Dendritic cell treated with granulocyte-macrophage colony-stimulating factor and Interleukin-4, amounts not matched to agents 40 ng/mL and 50 ng/mL, for 4 days (primary cell): ENCODE results near the gene CHTOP.
A peak's percentile ranks its signal among the peaks of the same experiment; 100 is the strongest.

Experiments used
- H3K27ac Mint-ChIP-seq: one replicate; pipeline ENCODE4 v1.8.0; 2022; ENCODE audit warnings: mild to moderate bottlenecking, mixed read lengths
- H3K27me3 Mint-ChIP-seq: one replicate; pipeline ENCODE4 v1.8.0; 2022; ENCODE audit warnings: mild to moderate bottlenecking, mixed read lengths
- H3K36me3 Mint-ChIP-seq: one replicate; pipeline ENCODE4 v1.8.0; 2022; ENCODE audit warnings: low read depth, mixed read lengths
- H3K4me1 Mint-ChIP-seq: one replicate; pipeline ENCODE4 v1.8.0; 2022; ENCODE audit warnings: low read depth, mixed read lengths
- H3K4me3 Mint-ChIP-seq: one replicate; pipeline ENCODE4 v1.8.0; 2022; ENCODE audit warnings: mild to moderate bottlenecking, moderate library complexity, mixed read lengths
- H3K9me3 Mint-ChIP-seq: one replicate; pipeline ENCODE4 v1.8.0; 2022; ENCODE audit warnings: mixed read lengths
- intact Hi-C: fragments of 100-400 bp; cut with micrococcal nuclease; formaldehyde crosslinking; loops from one replicate; pipeline ENCODE4 v1.15.0; 2022

CHTOP gene

GRCh38 chr1:153617663-153618062 lies 16.2 kb upstream of the CHTOP start:
- H3K4me3 Mint-ChIP-seq = no peak overlapping the region
- H3K4me1 Mint-ChIP-seq = peaks cover 34% of the 10 kb centered on the region
- no peaks in the 10 kb centered on the region for H3K36me3 Mint-ChIP-seq
- no peaks in the 10 kb centered on the region for H3K9me3 Mint-ChIP-seq
- peak overlapping the region; percentile 36 for H3K27ac Mint-ChIP-seq
- intact Hi-C loops = loop anchor here (1.0 to 2.0 kb wide), 2 partner anchors 45 to 106 kb away; no protein-coding TSS in a partner anchor
- H3K27me3 Mint-ChIP-seq = peaks cover 2% of the 10 kb centered on the region

- peaks cover 2% of the 10 kb centered on the region for H3K27me3 Mint-ChIP-seq
- H3K36me3 Mint-ChIP-seq = no peaks in the 10 kb centered on the region
- intact Hi-C loops = no loop called here
- no peaks in the 10 kb centered on the region for H3K9me3 Mint-ChIP-seq
- H3K4me3 Mint-ChIP-seq = no peak overlapping the region
- H3K4me1 Mint-ChIP-seq = peaks cover 50% of the 10 kb centered on the region
- no peak overlapping the region for H3K27ac Mint-ChIP-seq
These were observed 14.7 kb upstream of the CHTOP start for GRCh38 chr1:153619171-153619570.

GRCh38 chr1:153623101-153623500 lies 10.8 kb upstream of the CHTOP start:
- peaks cover 18% of the 10 kb centered on the region for H3K27me3 Mint-ChIP-seq
- H3K4me3 Mint-ChIP-seq = peak overlapping the region; percentile 45
- H3K36me3 Mint-ChIP-seq = no peaks in the 10 kb centered on the region
- peak overlapping the region; percentile 37 for H3K27ac Mint-ChIP-seq
- intact Hi-C loops = no loop called here
- H3K4me1 Mint-ChIP-seq = peaks cover 56% of the 10 kb centered on the region
- H3K9me3 Mint-ChIP-seq = no peaks in the 10 kb centered on the region

GRCh38 chr1:153624965-153625611 lies 8.8 kb upstream of the CHTOP start:
- H3K4me3 Mint-ChIP-seq = no peak overlapping the region
- intact Hi-C loops = no loop called here
- H3K27ac Mint-ChIP-seq = peak overlapping the region; percentile 37
- H3K27me3 Mint-ChIP-seq = peaks cover 23% of the 10 kb centered on the region
- no peaks in the 10 kb centered on the region for H3K9me3 Mint-ChIP-seq
- peaks cover 70% of the 10 kb centered on the region for H3K4me1 Mint-ChIP-seq
- no peaks in the 10 kb centered on the region for H3K36me3 Mint-ChIP-seq

GRCh38 chr1:153626477-153626903 lies 7.4 kb upstream of the CHTOP start:
- Mint-ChIP-seq H3K36me3 (no peaks in the 10 kb centered on the region), H3K27me3 (peaks cover 23% of the 10 kb centered on the region), H3K4me3 (peak overlapping the region; percentile 64), H3K9me3 (no peaks in the 10 kb centered on the region), H3K4me1 (peaks cover 84% of the 10 kb centered on the region), H3K27ac (peak overlapping the region; percentile 74)
- intact Hi-C loops = no loop called here

GRCh38 chr1:153626904-153627714 lies 6.8 kb upstream of the CHTOP start, which contains the start of gene S100A13:
Gene S100A13, minus strand, starts transcription at chr1:153627505. Its CDS starts 1,033 bp downstream, at chr1:153626472.
- peaks cover 90% of the 10 kb centered on the region for H3K4me1 Mint-ChIP-seq
- peaks cover 23% of the 10 kb centered on the region for H3K27me3 Mint-ChIP-seq
- intact Hi-C loops = no loop called here
- H3K27ac Mint-ChIP-seq = peak within 1 kb of the TSS; percentile 74
- H3K9me3 Mint-ChIP-seq = no peaks in the 10 kb centered on the region
- no peaks in the 10 kb centered on the region for H3K36me3 Mint-ChIP-seq
- peak within 1 kb of the TSS; percentile 64 for H3K4me3 Mint-ChIP-seq

- Mint-ChIP-seq H3K4me1 (peaks cover 92% of the 10 kb centered on the region), H3K27ac (peak within 1 kb of the TSS; percentile 74), H3K36me3 (no peaks in the 10 kb centered on the region), H3K27me3 (peaks cover 23% of the 10 kb centered on the region), H3K9me3 (no peaks in the 10 kb centered on the region), H3K4me3 (peak within 1 kb of the TSS; percentile 64)
- intact Hi-C loops = no loop called here
These were observed 5.9 kb upstream of the CHTOP start, which contains the start of gene S100A1 for GRCh38 chr1:153627715-153628626. Gene S100A1, plus strand, starts transcription at chr1:153628434. Its CDS starts 2,088 bp downstream, at chr1:153630522.

- H3K4me3 Mint-ChIP-seq = no peak overlapping the region
- intact Hi-C loops = no loop called here
- peaks cover 2% of the 10 kb centered on the region for H3K36me3 Mint-ChIP-seq
These were observed 5.1 kb upstream of the CHTOP start for GRCh38 chr1:153628638-153629342.

GRCh38 chr1:153629343-153629665 lies 4.6 kb upstream of the CHTOP start:
- Mint-ChIP-seq H3K27ac (peak overlapping the region; percentile 23), H3K27me3 (peaks cover 23% of the 10 kb centered on the region), H3K4me3 (no peak overlapping the region), H3K9me3 (no peaks in the 10 kb centered on the region), H3K4me1 (peaks cover 86% of the 10 kb centered on the region), H3K36me3 (peaks cover 7% of the 10 kb centered on the region)
- intact Hi-C loops = no loop called here

More at GRCh38 chr1:153628638-153629342, 5.1 kb upstream of the CHTOP start:
- H3K27me3 Mint-ChIP-seq = peaks cover 23% of the 10 kb centered on the region
- H3K9me3 Mint-ChIP-seq = no peaks in the 10 kb centered on the region
- H3K27ac Mint-ChIP-seq = peak overlapping the region; percentile 23
- peaks cover 91% of the 10 kb centered on the region for H3K4me1 Mint-ChIP-seq

GRCh38 chr1:153629971-153630370 lies 3.9 kb upstream of the CHTOP start:
- peaks cover 23% of the 10 kb centered on the region for H3K27me3 Mint-ChIP-seq
- H3K4me3 Mint-ChIP-seq = no peak overlapping the region
- H3K9me3 Mint-ChIP-seq = no peaks in the 10 kb centered on the region
- H3K36me3 Mint-ChIP-seq = peaks cover 14% of the 10 kb centered on the region
- peak overlapping the region; percentile 0 for H3K27ac Mint-ChIP-seq
- intact Hi-C loops = no loop called here
- H3K4me1 Mint-ChIP-seq = peaks cover 81% of the 10 kb centered on the region

- Mint-ChIP-seq H3K27ac (peak overlapping the region; percentile 0), H3K27me3 (peaks cover 23% of the 10 kb centered on the region), H3K9me3 (no peaks in the 10 kb centered on the region), H3K4me3 (no peak overlapping the region), H3K4me1 (peaks cover 76% of the 10 kb centered on the region), H3K36me3 (peaks cover 15% of the 10 kb centered on the region)
- intact Hi-C loops = no loop called here
These were observed 3.5 kb upstream of the CHTOP start for GRCh38 chr1:153630384-153630783.

- intact Hi-C loops = no loop called here
- peak overlapping the region; percentile 62 for H3K27ac Mint-ChIP-seq
- H3K9me3 Mint-ChIP-seq = no peaks in the 10 kb centered on the region
- H3K4me1 Mint-ChIP-seq = peaks cover 73% of the 10 kb centered on the region
- no peak overlapping the region for H3K4me3 Mint-ChIP-seq
- peaks cover 25% of the 10 kb centered on the region for H3K36me3 Mint-ChIP-seq
- H3K27me3 Mint-ChIP-seq = peaks cover 20% of the 10 kb centered on the region
These were observed 2.5 kb upstream of the CHTOP start for GRCh38 chr1:153631047-153632022.
